H1 (cell line): ENCODE results near the gene DUSP18. TPM values are rescaled to one million over a fixed set of nuclear protein-coding genes. Genes with fewer than 3 reads are reported as not detected.

Experiments used
- ASH2L ChIP-seq: fragments of 200-600, 300-600 bp; sonication (generic); IDR thresholded peaks from one replicate; pipeline ENCODE4 v1.7.1; 2017; ENCODE audit warnings: low read length
- CHD7 ChIP-seq: fragments of 300-600 bp; sonication (generic); IDR thresholded peaks from 2 replicates; pipeline ENCODE4 v1.7.1; 2012; ENCODE audit warnings: low read length, moderate library complexity, mild to moderate bottlenecking, inconsistent platforms; ENCODE audit not compliant: insufficient replicate concordance
- CREB1 ChIP-seq: IDR thresholded peaks from 2 replicates; pipeline ENCODE4 v1.6.1; 2012; ENCODE audit warnings: inconsistent platforms
- GTF2F1 ChIP-seq: IDR thresholded peaks from 2 replicates; pipeline ENCODE4 v1.6.1; 2012; ENCODE audit warnings: low read depth, low read length, improper control_type of control experiment, borderline replicate concordance
- HDAC2 ChIP-seq, 2 experiments: fragments of 300-600 bp in 1 of 2; sonication (generic) in 1 of 2; IDR thresholded peaks; 2 replicates each; pipeline ENCODE4 v1.6.1; 2011 to 2012; ENCODE audit warnings: low read depth in 2 of 2, low read length in 2 of 2, mild to moderate bottlenecking in 2 of 2, moderate library complexity in 2 of 2, borderline replicate concordance in 1 of 2, inconsistent platforms in 1 of 2
- KDM5A ChIP-seq: fragments of 200-600 bp; IDR thresholded peaks from 2 replicates; pipeline ENCODE4 v1.7.1; 2012; ENCODE audit warnings: mild to moderate bottlenecking, low read length, inconsistent platforms, mixed read lengths
- POU5F1 ChIP-seq: IDR thresholded peaks from 2 replicates; pipeline ENCODE4 v1.6.1; 2011; ENCODE audit warnings: low read depth, mild to moderate bottlenecking, low read length, moderate library complexity
- TEAD4 ChIP-seq: IDR thresholded peaks from 2 replicates; pipeline ENCODE4 v1.6.1; 2012; ENCODE audit warnings: low read depth, low read length, inconsistent platforms, mixed read lengths
- polyA plus RNA-seq, 7 experiments: library from polyadenylated mRNA; depleted of rRNA in 3 of 7; stranded (reverse) in 5 of 7; unstranded in 2 of 7; fragments of >200 nt in 5 of 7; fragments of 200-250 nt in 2 of 7; gene quantifications; 1 replicate in 5 of 7; 2 replicates in 1 of 7; 4 replicates in 1 of 7; pipeline versions ENCODE4 v1.2.1 to v1.2.3, GENCODE V29; 2011 to 2013; ENCODE audit warnings: missing spikeins in 2 of 7, mixed read lengths in 2 of 7
- total RNA-seq: library from RNA; stranded (reverse); fragmentation: NEBNext Ultra II Directional; extraction: Animal tissue kit (Norgen Biotek cat#: 25700); gene quantifications from 2 replicates; pipeline ENCODE4 v1.2.1, GENCODE V29; 2021

The DUSP18 gene
- total and polyA plus RNA-seq, 2 of the 8 experiments (the other 6 are each of a cell fraction or from before 2014, with no cell fraction given) = 2.6 to 7.3 TPM

GRCh38 chr22:30634471-30635233 lies 33.0 kb downstream of the DUSP18 start (continued):
- no peak for TF ChIP-seq CHD7
- TF ChIP-seq GTF2F1 = no peak
- TF ChIP-seq CREB1 = 0 out of 2 replicates have a peak, but pooled peaks have one; percentile 38
- TF ChIP-seq POU5F1 = no peak
- no peak for TF ChIP-seq ASH2L
- peak; percentile 88 to 97; a peak in 3 of 4 replicates for TF ChIP-seq HDAC2 (IDR thresholded peaks at IDR 0.05; ENCODE audit: borderline replicate concordance in 1 of 2, low read depth in 2 of 2, low read length in 2 of 2)
- no peak for TF ChIP-seq KDM5A
- 0 out of 2 replicates have a peak, but pooled peaks have one; percentile 26 for TF ChIP-seq TEAD4
